ENCODE measurements around the gene RAMP3.

RAMP3 gene

GRCh38 chr7:45223728-45224630, 66.4 kb downstream of the RAMP3 start:
- DNase-seq = no peak

DNA sequence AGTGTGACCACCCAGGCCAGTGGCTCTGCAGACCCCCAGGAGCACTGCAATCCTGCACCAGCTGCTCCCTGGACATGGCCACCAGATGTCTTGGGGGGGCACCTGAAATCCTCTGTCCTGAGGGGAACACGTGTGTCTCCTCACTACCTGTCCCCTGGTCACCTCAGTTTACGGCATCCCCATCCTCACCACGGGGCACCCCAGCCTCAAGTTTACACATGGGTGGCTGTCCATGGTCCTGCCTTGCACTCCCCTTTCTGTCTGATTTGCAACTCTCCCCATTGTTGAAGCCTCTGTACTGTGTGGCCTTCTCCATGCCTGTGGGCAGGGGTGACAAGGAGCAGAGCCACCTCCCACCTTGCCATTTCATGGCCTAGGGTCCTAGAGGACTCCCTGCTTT, 67.2 kb downstream of the RAMP3 start:
- DNase-seq = no peak

- no peak for DNase-seq
Measured at GRCh38 chr7:45225311-45225947, 67.8 kb downstream of the RAMP3 start.

DNA sequence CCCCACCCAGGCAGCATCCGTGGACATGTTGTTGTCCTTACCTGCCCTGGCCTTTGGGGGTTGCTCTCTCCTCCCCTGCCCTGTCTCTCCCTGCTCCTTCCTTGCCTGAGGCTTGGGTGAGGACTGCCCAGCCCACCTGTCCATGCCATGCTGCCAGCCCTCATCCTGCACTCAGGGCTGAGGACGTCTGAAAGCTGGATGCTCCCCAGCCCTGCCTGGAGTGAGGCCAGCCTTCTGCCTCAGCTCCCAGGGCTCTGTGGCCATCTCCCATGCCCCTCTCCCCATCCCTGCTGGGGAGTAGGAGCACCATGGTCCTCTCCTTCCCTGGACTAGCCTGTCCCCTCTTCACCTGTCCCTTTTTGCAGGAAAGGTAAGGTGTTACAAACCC, 68.4 kb downstream of the RAMP3 start:
- DNase-seq = no peak

- no peak for DNase-seq
Measured at GRCh38 chr7:45229156-45229920, 71.7 kb downstream of the RAMP3 start.

GRCh38 chr7:45230083-45230482, 72.5 kb downstream of the RAMP3 start:
- DNase-seq = no peak

DNA sequence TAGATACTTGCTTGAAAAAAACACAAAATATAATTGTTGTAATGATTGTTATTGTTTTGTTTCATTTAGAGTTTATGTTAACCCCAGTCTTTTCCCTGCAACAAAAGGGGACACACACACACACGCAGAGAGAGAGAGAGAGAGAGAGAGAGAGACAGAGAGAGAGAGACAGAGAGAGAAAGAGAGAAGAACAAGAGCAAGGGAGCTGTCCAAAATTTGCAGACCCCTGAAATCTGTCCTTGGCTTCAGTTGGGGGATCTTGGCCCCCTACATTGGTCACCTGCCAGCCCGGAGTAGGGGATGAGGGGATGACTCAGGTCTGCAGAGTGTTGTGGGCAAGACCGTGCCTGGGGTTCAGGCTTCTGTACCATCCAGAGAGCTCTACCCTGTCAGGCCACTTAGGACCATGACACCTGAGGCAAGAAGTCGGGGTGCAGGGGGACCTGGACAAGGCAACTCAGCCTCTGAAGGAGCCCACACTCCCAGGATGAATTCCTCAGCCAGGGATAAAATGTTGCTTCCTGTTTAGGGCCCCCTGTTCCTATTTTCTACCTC, 73.1 kb downstream of the RAMP3 start:
- DNase-seq = no peak

DNA sequence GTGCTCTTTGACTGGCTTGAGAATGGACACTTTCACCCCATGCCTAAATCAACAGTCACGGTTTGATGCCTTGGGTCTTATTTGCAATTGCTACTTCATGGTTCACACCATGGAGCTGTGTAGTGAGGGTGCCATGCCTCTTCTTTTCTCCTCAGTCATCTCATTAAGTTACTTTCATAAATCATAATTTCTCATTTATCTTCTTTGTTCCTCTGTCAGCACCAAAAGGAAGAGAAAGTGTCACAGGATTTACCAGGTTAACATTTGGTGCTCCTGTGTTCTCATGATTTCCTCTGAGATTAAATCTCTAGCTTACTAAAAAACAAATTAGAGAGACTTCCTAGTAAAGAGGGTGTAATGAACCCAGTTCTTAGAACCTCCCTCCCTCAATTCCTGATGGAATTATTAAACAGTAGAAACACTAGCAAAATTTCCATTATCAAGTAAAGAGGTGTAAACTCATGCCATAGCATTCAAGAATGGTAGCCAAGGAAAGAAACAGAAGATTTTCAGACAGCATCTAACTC, 75.7 kb downstream of the RAMP3 start:
- DNase-seq = no peak
